ENCODE results near the gene TNFRSF21.

DNA sequence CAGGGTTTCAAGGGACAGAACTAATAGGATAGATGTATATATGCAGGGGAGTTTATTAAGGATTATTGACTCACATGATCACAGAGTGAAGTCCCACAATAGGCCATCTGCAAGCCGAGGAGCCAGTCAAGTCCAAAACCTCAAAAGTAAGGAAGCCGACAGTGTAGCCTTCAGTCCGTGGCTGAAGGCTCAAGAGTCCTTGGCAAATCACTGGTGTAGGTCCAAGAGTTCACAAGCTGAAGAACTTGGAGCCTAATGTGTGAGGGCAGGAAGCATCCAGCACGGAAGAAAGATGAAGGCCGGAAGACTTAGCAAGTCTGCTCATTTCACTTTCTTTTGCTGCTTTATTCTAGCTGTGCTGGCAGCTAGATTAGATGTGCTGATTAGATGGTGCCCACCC, 128.0 kb downstream of the TNFRSF21 start:
- TF ChIP-seq EZH2 (IDR thresholded peaks at IDR 0.05; ENCODE audit: borderline replicate concordance, insufficient read depth, low read length, poor library complexity, severe bottlenecking) (no peak), RAD21 (conservative IDR thresholded peaks at IDR 0.05) (no peak), POLR2AphosphoS5 (IDR thresholded peaks at IDR 0.05) (no peak), EP300 (conservative IDR thresholded peaks at IDR 0.05; ENCODE audit: poor library complexity, severe bottlenecking) (no peak), TAF1 (IDR thresholded peaks at IDR 0.05; ENCODE audit: low read depth) (no peak), SMC3 (conservative IDR thresholded peaks at IDR 0.05; ENCODE audit: poor library complexity) (no peak), MXI1 (conservative IDR thresholded peaks at IDR 0.05; ENCODE audit: poor library complexity, severe bottlenecking) (no peak)
- TF ChIP-seq, protein P1, sequence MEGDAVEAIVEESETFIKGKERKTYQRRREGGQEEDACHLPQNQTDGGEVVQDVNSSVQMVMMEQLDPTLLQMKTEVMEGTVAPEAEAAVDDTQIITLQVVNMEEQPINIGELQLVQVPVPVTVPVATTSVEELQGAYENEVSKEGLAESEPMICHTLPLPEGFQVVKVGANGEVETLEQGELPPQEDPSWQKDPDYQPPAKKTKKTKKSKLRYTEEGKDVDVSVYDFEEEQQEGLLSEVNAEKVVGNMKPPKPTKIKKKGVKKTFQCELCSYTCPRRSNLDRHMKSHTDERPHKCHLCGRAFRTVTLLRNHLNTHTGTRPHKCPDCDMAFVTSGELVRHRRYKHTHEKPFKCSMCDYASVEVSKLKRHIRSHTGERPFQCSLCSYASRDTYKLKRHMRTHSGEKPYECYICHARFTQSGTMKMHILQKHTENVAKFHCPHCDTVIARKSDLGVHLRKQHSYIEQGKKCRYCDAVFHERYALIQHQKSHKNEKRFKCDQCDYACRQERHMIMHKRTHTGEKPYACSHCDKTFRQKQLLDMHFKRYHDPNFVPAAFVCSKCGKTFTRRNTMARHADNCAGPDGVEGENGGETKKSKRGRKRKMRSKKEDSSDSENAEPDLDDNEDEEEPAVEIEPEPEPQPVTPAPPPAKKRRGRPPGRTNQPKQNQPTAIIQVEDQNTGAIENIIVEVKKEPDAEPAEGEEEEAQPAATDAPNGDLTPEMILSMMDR (IDR thresholded peaks at IDR 0.05; ENCODE audit: poor library complexity, severe bottlenecking) = no peak
- TF ChIP-seq, protein P2, sequence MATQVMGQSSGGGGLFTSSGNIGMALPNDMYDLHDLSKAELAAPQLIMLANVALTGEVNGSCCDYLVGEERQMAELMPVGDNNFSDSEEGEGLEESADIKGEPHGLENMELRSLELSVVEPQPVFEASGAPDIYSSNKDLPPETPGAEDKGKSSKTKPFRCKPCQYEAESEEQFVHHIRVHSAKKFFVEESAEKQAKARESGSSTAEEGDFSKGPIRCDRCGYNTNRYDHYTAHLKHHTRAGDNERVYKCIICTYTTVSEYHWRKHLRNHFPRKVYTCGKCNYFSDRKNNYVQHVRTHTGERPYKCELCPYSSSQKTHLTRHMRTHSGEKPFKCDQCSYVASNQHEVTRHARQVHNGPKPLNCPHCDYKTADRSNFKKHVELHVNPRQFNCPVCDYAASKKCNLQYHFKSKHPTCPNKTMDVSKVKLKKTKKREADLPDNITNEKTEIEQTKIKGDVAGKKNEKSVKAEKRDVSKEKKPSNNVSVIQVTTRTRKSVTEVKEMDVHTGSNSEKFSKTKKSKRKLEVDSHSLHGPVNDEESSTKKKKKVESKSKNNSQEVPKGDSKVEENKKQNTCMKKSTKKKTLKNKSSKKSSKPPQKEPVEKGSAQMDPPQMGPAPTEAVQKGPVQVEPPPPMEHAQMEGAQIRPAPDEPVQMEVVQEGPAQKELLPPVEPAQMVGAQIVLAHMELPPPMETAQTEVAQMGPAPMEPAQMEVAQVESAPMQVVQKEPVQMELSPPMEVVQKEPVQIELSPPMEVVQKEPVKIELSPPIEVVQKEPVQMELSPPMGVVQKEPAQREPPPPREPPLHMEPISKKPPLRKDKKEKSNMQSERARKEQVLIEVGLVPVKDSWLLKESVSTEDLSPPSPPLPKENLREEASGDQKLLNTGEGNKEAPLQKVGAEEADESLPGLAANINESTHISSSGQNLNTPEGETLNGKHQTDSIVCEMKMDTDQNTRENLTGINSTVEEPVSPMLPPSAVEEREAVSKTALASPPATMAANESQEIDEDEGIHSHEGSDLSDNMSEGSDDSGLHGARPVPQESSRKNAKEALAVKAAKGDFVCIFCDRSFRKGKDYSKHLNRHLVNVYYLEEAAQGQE (IDR thresholded peaks at IDR 0.05; ENCODE audit: borderline replicate concordance) = no peak

Measured in neural cell (in vitro differentiated cells).